PC-3 (cell line): Measurements from ENCODE around the gene LAMB2.
A peak's percentile ranks its signal among the peaks of the same experiment; 100 is the strongest.

Source experiments
- EZH2 ChIP-seq: fragments of 300-600 bp; sonication (generic); IDR thresholded peaks from one replicate; pipeline ENCODE4 v1.6.1; 2017; ENCODE audit warnings: antibody characterized with exemption, mild to moderate bottlenecking, low read length; ENCODE audit not compliant: unreplicated experiment
- TF ChIP-seq, protein P1 (sequence below): fragments of 300-600 bp; sonication (generic); conservative IDR thresholded peaks from 2 replicates; pipeline ENCODE4 v1.5.1; 2017; ENCODE audit warnings: antibody characterized with exemption, low read depth, mild to moderate bottlenecking, low read length

GRCh38 chr3:49171119-49171774 is 38.4 kb upstream of the LAMB2 start, which contains the start of gene KLHDC8B:
- TF ChIP-seq, protein P1, sequence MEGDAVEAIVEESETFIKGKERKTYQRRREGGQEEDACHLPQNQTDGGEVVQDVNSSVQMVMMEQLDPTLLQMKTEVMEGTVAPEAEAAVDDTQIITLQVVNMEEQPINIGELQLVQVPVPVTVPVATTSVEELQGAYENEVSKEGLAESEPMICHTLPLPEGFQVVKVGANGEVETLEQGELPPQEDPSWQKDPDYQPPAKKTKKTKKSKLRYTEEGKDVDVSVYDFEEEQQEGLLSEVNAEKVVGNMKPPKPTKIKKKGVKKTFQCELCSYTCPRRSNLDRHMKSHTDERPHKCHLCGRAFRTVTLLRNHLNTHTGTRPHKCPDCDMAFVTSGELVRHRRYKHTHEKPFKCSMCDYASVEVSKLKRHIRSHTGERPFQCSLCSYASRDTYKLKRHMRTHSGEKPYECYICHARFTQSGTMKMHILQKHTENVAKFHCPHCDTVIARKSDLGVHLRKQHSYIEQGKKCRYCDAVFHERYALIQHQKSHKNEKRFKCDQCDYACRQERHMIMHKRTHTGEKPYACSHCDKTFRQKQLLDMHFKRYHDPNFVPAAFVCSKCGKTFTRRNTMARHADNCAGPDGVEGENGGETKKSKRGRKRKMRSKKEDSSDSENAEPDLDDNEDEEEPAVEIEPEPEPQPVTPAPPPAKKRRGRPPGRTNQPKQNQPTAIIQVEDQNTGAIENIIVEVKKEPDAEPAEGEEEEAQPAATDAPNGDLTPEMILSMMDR, result peak; percentile 97
- no peak for TF ChIP-seq EZH2
